ENCODE data around the gene ATP2B3. TPM values are rescaled to one million over a fixed set of nuclear protein-coding genes. Genes with fewer than 3 reads are reported as not detected.
A peak's percentile ranks its signal among the peaks of the same experiment; 100 is the strongest.

ATP2B3 gene
- total RNA-seq, 2 donors from 2014 or later = not detected

DNA sequence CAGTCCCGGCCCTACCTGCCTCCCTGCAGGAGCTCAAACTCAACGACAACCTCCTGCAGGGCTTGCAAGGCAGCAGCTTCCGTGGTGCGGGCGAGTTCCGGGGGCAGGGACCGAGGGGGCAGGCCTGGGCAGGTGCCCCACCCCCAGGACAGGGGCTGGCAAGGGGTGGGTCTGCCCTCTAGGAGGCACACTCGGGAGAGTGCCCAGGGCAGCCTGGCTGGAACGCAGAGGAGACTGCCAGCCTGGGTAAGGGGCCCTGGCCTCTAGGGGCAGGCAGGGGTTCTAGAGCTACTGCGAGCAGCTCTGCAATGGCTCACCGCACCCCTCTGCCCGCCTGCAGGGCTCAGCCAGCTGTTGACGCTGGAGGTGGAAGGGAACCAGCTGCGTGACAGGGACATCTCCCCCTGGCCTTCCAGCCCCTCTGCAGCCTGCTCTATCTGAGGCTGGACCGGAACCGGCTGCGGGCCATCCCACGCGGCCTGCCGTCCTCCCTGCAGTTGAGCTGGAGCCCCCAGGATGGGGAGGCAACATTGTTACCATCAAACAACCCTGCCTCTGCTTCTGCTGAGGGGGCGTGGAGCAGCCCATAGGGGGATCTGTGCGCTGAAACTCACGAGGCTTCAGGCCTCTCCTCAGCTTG lies 34.9 kb upstream of the ATP2B3 start:
- H3K27me3 ChIP-seq = no peaks in the 10 kb centered on the region
- H3K27ac ChIP-seq = no peak overlapping the region
- TF ChIP-seq CTCF (IDR thresholded peaks at IDR 0.05) = no peak
- no peak for DNase-seq (ENCODE audit: low spot score)
- no peaks in the 10 kb centered on the region for H3K9me3 ChIP-seq
- peaks cover 0 to 5% of the 10 kb centered on the region in 2 donors for H3K4me1 ChIP-seq
- no peaks in the 10 kb centered on the region for H3K36me3 ChIP-seq
- H3K4me3 ChIP-seq = no peak overlapping the region

GRCh38 chrX:153485396-153486080 lies 31.9 kb upstream of the ATP2B3 start:
- Histone ChIP-seq H3K4me3 (no peak overlapping the region), H3K27ac (peak overlapping the region in 1 of 2 donors; percentile 15), H3K4me1 (peaks cover 0 to 19% of the 10 kb centered on the region in 2 donors), H3K36me3 (no peaks in the 10 kb centered on the region), H3K9me3 (no peaks in the 10 kb centered on the region), H3K27me3 (no peaks in the 10 kb centered on the region)
- no peak for TF ChIP-seq CTCF (IDR thresholded peaks at IDR 0.05)
- DNase-seq (ENCODE audit: low spot score) = no peak

GRCh38 chrX:153486171-153486570 lies 31.3 kb upstream of the ATP2B3 start:
- Histone ChIP-seq H3K9me3 (no peaks in the 10 kb centered on the region), H3K36me3 (no peaks in the 10 kb centered on the region), H3K4me3 (no peak overlapping the region), H3K27ac (no peak overlapping the region), H3K27me3 (no peaks in the 10 kb centered on the region), H3K4me1 (peaks cover 0 to 21% of the 10 kb centered on the region in 2 donors)
- no peak for DNase-seq (ENCODE audit: low spot score)
- TF ChIP-seq CTCF (IDR thresholded peaks at IDR 0.05) = no peak

GRCh38 chrX:153487590-153488071 lies 29.8 kb upstream of the ATP2B3 start:
- H3K36me3 ChIP-seq = no peaks in the 10 kb centered on the region
- no peak for TF ChIP-seq CTCF (IDR thresholded peaks at IDR 0.05)
- peaks cover 0 to 32% of the 10 kb centered on the region in 2 donors for H3K4me1 ChIP-seq
- DNase-seq (ENCODE audit: low spot score) = no peak
- H3K27me3 ChIP-seq = no peaks in the 10 kb centered on the region
- H3K4me3 ChIP-seq = no peak overlapping the region
- H3K27ac ChIP-seq = peak overlapping the region; percentile 35 to 67
- no peaks in the 10 kb centered on the region for H3K9me3 ChIP-seq

- Histone ChIP-seq H3K27ac (peak overlapping the region; percentile 35 to 67), H3K36me3 (no peaks in the 10 kb centered on the region), H3K4me1 (peaks cover 0 to 32% of the 10 kb centered on the region in 2 donors), H3K27me3 (no peaks in the 10 kb centered on the region), H3K4me3 (no peak overlapping the region), H3K9me3 (no peaks in the 10 kb centered on the region)
- no peak for DNase-seq (ENCODE audit: low spot score)
- no peak for TF ChIP-seq CTCF (IDR thresholded peaks at IDR 0.05)
Observed at GRCh38 chrX:153488231-153488914, 29.1 kb upstream of the ATP2B3 start.
